Liver (tissue), 9 donors: ENCODE measurements around the gene RAD50. TPM values are rescaled to one million over a fixed set of nuclear protein-coding genes. Genes with fewer than 3 reads are reported as not detected.

Experiments used
- DNase-seq: peaks from one replicate; pipeline ENCODE4 v3.0.0-alpha.2; 2017; ENCODE audit warnings: low spot score
- H3K27ac ChIP-seq, 2 donors: one replicate each; pipeline ENCODE4 v1.7.0; 2013; ENCODE audit warnings: inconsistent platforms in 2 of 2, low read length in 2 of 2, control low read depth in 1 of 2, low read depth in 1 of 2, mild to moderate bottlenecking in 1 of 2
- H3K27me3 ChIP-seq, 4 donors: one replicate each; pipeline versions ENCODE4 v1.6.1 to v1.7.0; 2013; ENCODE audit warnings: low read length in 3 of 4, inconsistent platforms in 1 of 4, mild to moderate bottlenecking in 1 of 4, moderate library complexity in 1 of 4; ENCODE audit not compliant: control insufficient read depth in 4 of 4, insufficient read depth in 4 of 4
- H3K36me3 ChIP-seq, 4 donors: one replicate each; pipeline versions ENCODE4 v1.6.1 to v1.7.0; 2013; ENCODE audit warnings: low read length in 3 of 4, mild to moderate bottlenecking in 3 of 4, low read depth in 1 of 4, moderate library complexity in 1 of 4; ENCODE audit not compliant: control insufficient read depth in 4 of 4, insufficient read depth in 3 of 4
- H3K4me1 ChIP-seq, 4 donors: one replicate each; pipeline versions ENCODE4 v1.6.1 to v1.7.0; 2013; ENCODE audit warnings: low read length in 3 of 4, mild to moderate bottlenecking in 3 of 4, moderate library complexity in 1 of 4; ENCODE audit not compliant: control insufficient read depth in 4 of 4, insufficient read depth in 4 of 4
- H3K4me3 ChIP-seq, 3 donors: one replicate each; pipeline versions ENCODE4 v1.6.1 to v1.7.0; 2013; ENCODE audit warnings: low read length in 3 of 3, control low read depth in 1 of 3, low read depth in 1 of 3, mild to moderate bottlenecking in 1 of 3
- H3K9ac ChIP-seq, 2 donors: one replicate each; pipeline ENCODE4 v1.7.0; 2013; ENCODE audit warnings: low read length in 2 of 2, mild to moderate bottlenecking in 2 of 2, moderate library complexity in 2 of 2, control low read depth in 1 of 2, low read depth in 1 of 2
- H3K9me3 ChIP-seq, 4 donors: one replicate each; pipeline versions ENCODE4 v1.6.1 to v1.7.0; 2013; ENCODE audit warnings: low read length in 3 of 4; ENCODE audit not compliant: control insufficient read depth in 4 of 4
- CTCF ChIP-seq: fragments of 150-350 bp; IDR thresholded peaks from 2 replicates; pipeline ENCODE4 v1.5.1; 2017; ENCODE audit warnings: improper control_type of control experiment, low read depth, low read length; ENCODE audit not compliant: missing input control
- EGR1 ChIP-seq, 2 donors: IDR thresholded peaks; 2 replicates each; pipeline ENCODE4 v1.6.1; 2016 to 2018; ENCODE audit warnings: antibody characterized with exemption in 2 of 2, low read depth in 2 of 2
- FOXA1 ChIP-seq: IDR thresholded peaks from 2 replicates; pipeline ENCODE4 v1.6.1; 2016; ENCODE audit warnings: antibody characterized with exemption
- FOXA2 ChIP-seq: IDR thresholded peaks from 2 replicates; pipeline ENCODE4 v1.6.1; 2016; ENCODE audit warnings: antibody characterized with exemption
- GABPA ChIP-seq, 2 donors: IDR thresholded peaks in 1 of 2; conservative IDR thresholded peaks in 1 of 2; 2 replicates each; pipeline ENCODE4 v1.6.1; 2016; ENCODE audit warnings: antibody characterized with exemption in 2 of 2, mild to moderate bottlenecking in 1 of 2, moderate library complexity in 1 of 2
- HNF4A ChIP-seq, 2 donors: conservative IDR thresholded peaks; 2 replicates each; pipeline ENCODE4 v1.6.1; 2016; ENCODE audit warnings: antibody characterized with exemption in 2 of 2, mild to moderate bottlenecking in 2 of 2
- HNF4G ChIP-seq: IDR thresholded peaks from 2 replicates; pipeline ENCODE4 v1.6.1; 2016; ENCODE audit warnings: antibody characterized with exemption
- JUND ChIP-seq, 2 donors: IDR thresholded peaks; 2 replicates each; pipeline ENCODE4 v1.6.1; 2016; ENCODE audit warnings: antibody characterized with exemption in 2 of 2
- NR2F2 ChIP-seq: IDR thresholded peaks from 2 replicates; pipeline ENCODE4 v1.6.1; 2016; ENCODE audit warnings: antibody characterized with exemption
- RAD21 ChIP-seq, 2 donors: IDR thresholded peaks; 2 replicates each; pipeline ENCODE4 v1.6.1; 2016; ENCODE audit warnings: antibody characterized with exemption in 2 of 2, mild to moderate bottlenecking in 2 of 2
- REST ChIP-seq: IDR thresholded peaks from 2 replicates; pipeline ENCODE4 v1.6.1; 2016; ENCODE audit warnings: antibody characterized with exemption, mild to moderate bottlenecking
- RXRA ChIP-seq, 2 donors: IDR thresholded peaks; 2 replicates each; pipeline ENCODE4 v1.6.1; 2017 to 2018; ENCODE audit warnings: antibody characterized with exemption in 2 of 2, mild to moderate bottlenecking in 1 of 2
- SP1 ChIP-seq: IDR thresholded peaks from 2 replicates; pipeline ENCODE4 v1.6.1; 2018; ENCODE audit warnings: antibody characterized with exemption, mild to moderate bottlenecking
- TAF1 ChIP-seq: conservative IDR thresholded peaks from 2 replicates; pipeline ENCODE4 v1.6.1; 2016; ENCODE audit warnings: antibody characterized with exemption, mild to moderate bottlenecking
- YY1 ChIP-seq: IDR thresholded peaks from 2 replicates; pipeline ENCODE4 v1.6.1; 2016; ENCODE audit warnings: antibody characterized with exemption, mild to moderate bottlenecking
- WGBS: extraction: QIAGEN DNeasy Blood & Tissue Kit; methylation state at CpG from one replicate; pipeline ENCODE4 v1.1.7; 2013; 5-methylcytosine and 5-hydroxymethylcytosine counted together
- polyA plus RNA-seq, 2 donors: library from polyadenylated mRNA; stranded (reverse) in 1 of 2; unstranded in 1 of 2; fragments of 200-250 nt in 1 of 2; fragments of >200 nt in 1 of 2; fragmentation: Nextera tagmentation in 1 of 2; extraction: Ambion mirVana in 1 of 2; gene quantifications; one replicate each; pipeline versions ENCODE4 v1.2.1 to v1.2.3, GENCODE V29; 2013 to 2015
- total RNA-seq, 2 donors: library from RNA; depleted of rRNA; stranded (reverse); fragments of >200 nt; gene quantifications; one replicate each; pipeline ENCODE4 v1.2.3, GENCODE V29; 2014
- TF ChIP-seq, protein P1 (sequence below): IDR thresholded peaks from 2 replicates; pipeline ENCODE4 v1.6.1; 2016; ENCODE audit warnings: antibody characterized with exemption
- TF ChIP-seq, protein P2 (sequence below): IDR thresholded peaks from 2 replicates; pipeline ENCODE4 v1.6.1; 2016; ENCODE audit warnings: antibody characterized with exemption
- donor health status: healthy.
- donor health status: healthy.
- donor health status: healthy.
- donor health status: healthy.
- donor health status: healthy.

The RAD50 gene
- total and polyA plus RNA-seq, 4 donors = 6.1 to 18.7 (median 14.9) TPM

DNA sequence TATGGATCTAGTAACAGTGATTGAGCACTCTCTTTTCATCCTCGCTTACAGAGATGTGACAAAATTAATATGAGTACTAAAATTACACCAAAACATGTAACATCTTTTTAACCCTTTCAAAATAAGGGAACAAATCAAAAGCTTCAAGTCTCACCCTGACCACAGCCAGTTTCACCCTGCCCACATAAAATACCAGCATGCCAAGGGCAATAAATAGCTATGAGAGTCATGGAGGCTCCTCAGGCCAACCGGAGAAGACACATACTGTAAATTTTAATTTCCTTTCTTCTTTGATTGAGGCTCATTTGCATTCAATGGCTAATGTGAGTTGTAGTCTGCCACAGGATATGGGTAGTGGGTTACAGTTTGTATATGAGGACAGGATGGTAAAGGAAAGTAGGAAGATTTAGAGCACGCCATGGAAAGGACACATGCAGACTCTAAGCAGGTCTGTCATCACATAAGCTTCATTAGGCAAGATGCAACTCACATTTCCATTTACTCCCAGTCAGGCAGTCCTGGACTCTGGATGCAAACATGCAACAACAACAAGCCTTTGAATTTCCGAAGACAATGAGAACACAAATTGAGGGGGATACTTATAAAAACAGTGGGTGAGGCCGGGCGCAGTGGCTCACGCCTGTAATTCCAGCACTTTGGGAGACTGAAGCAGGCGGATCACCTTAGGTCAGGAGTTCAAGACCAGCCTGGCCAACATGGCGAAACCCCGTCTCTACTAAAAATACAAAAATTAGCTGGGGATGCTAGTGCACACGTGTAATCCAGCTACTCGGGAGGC lies 128.3 kb downstream of the RAD50 start:
- Histone ChIP-seq H3K27ac (no peak overlapping the region), H3K27me3 (no peaks in the 10 kb centered on the region), H3K4me1 (no peaks in the 10 kb centered on the region), H3K9ac (no peak overlapping the region), H3K36me3 (no peaks in the 10 kb centered on the region), H3K9me3 (no peaks in the 10 kb centered on the region), H3K4me3 (no peak overlapping the region)
- no peak for DNase-seq
- WGBS = 92% methylated on average over 12 of the region's 12 CpGs
- TF ChIP-seq TAF1 (no peak), FOXA2 (no peak), HNF4G (no peak), FOXA1 (no peak), YY1 (no peak), NR2F2 (no peak), SP1 (no peak), RXRA (IDR thresholded peaks at IDR 0.05) (no peak), CTCF (no peak), RAD21 (IDR thresholded peaks at IDR 0.05) (no peak), JUND (IDR thresholded peaks at IDR 0.05) (no peak), REST (no peak), EGR1 (IDR thresholded peaks at IDR 0.05; ENCODE audit: low read depth in 2 of 2) (no peak)
- TF ChIP-seq, protein P1, sequence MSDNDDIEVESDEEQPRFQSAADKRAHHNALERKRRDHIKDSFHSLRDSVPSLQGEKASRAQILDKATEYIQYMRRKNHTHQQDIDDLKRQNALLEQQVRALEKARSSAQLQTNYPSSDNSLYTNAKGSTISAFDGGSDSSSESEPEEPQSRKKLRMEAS = no peak

- WGBS = 95% methylated on average over 3 of the region's 3 CpGs
- TF ChIP-seq RXRA (IDR thresholded peaks at IDR 0.05) = no peak
- no peak for TF ChIP-seq FOXA1
- TF ChIP-seq JUND (IDR thresholded peaks at IDR 0.05) = no peak
- TF ChIP-seq HNF4G = no peak
- no peak for TF ChIP-seq HNF4A (conservative IDR thresholded peaks at IDR 0.05)
- no peak for TF ChIP-seq GABPA (IDR thresholded peaks at IDR 0.05 in 1 of 2, conservative IDR thresholded peaks at IDR 0.05 in 1 of 2)
- TF ChIP-seq NR2F2 = no peak
- TF ChIP-seq RAD21 (IDR thresholded peaks at IDR 0.05) = no peak
- TF ChIP-seq, protein P2, sequence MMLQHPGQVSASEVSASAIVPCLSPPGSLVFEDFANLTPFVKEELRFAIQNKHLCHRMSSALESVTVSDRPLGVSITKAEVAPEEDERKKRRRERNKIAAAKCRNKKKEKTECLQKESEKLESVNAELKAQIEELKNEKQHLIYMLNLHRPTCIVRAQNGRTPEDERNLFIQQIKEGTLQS = no peak
- no peak for TF ChIP-seq YY1
- no peak for TF ChIP-seq CTCF
- no peak for TF ChIP-seq TAF1
- TF ChIP-seq REST = no peak
- TF ChIP-seq EGR1 (IDR thresholded peaks at IDR 0.05; ENCODE audit: low read depth in 2 of 2) = no peak
Measured at GRCh38 chr5:132686193-132686592, 129.4 kb downstream of the RAD50 start.

More at GRCh38 chr5:132686193-132686592, 129.4 kb downstream of the RAD50 start:
- no peaks in the 10 kb centered on the region for H3K36me3 ChIP-seq
- no peaks in the 10 kb centered on the region for H3K9me3 ChIP-seq
- no peak for DNase-seq
- H3K27me3 ChIP-seq = no peaks in the 10 kb centered on the region
- no peak overlapping the region for H3K27ac ChIP-seq
- no peaks in the 10 kb centered on the region for H3K4me1 ChIP-seq
- H3K9ac ChIP-seq = no peak overlapping the region
- no peak overlapping the region for H3K4me3 ChIP-seq
